Effector memory CD4-positive, alpha-beta T cell (primary cell): ENCODE data around the gene UXS1.
A peak's percentile ranks its signal among the peaks of the same experiment; 100 is the strongest.

ENCODE experiments used
- DNase-seq, 3 donors: peaks; one replicate each; pipeline ENCODE4 v3.0.0-alpha.2; 2020
- H3K27ac ChIP-seq: 2 replicates; pipeline ENCODE4 v1.7.0; 2013; ENCODE audit warnings: mild to moderate bottlenecking, low read length, moderate library complexity; ENCODE audit not compliant: insufficient read depth, poor library complexity, severe bottlenecking
- H3K27me3 ChIP-seq: replicated peaks from 2 replicates; pipeline ENCODE4 v1.7.0; 2013; ENCODE audit warnings: mild to moderate bottlenecking, low read length; ENCODE audit not compliant: insufficient read depth, control insufficient read depth, poor library complexity, severe bottlenecking
- H3K36me3 ChIP-seq: 2 replicates; pipeline ENCODE4 v1.7.0; 2013; ENCODE audit warnings: mild to moderate bottlenecking, low read length, moderate library complexity; ENCODE audit not compliant: control insufficient read depth, insufficient read depth
- H3K4me1 ChIP-seq: 2 replicates; pipeline ENCODE4 v1.7.0; 2013; ENCODE audit warnings: low read length, mild to moderate bottlenecking; ENCODE audit not compliant: control insufficient read depth, insufficient read depth, poor library complexity, severe bottlenecking
- H3K4me3 ChIP-seq: 2 replicates; pipeline ENCODE4 v1.7.0; 2013; ENCODE audit warnings: low read length, low read depth, mild to moderate bottlenecking; ENCODE audit not compliant: insufficient read depth, poor library complexity, severe bottlenecking
- H3K9me3 ChIP-seq: 2 replicates; pipeline ENCODE4 v1.7.0; 2013; ENCODE audit warnings: mild to moderate bottlenecking, low read length, moderate library complexity; ENCODE audit not compliant: control insufficient read depth

The UXS1 gene

DNA sequence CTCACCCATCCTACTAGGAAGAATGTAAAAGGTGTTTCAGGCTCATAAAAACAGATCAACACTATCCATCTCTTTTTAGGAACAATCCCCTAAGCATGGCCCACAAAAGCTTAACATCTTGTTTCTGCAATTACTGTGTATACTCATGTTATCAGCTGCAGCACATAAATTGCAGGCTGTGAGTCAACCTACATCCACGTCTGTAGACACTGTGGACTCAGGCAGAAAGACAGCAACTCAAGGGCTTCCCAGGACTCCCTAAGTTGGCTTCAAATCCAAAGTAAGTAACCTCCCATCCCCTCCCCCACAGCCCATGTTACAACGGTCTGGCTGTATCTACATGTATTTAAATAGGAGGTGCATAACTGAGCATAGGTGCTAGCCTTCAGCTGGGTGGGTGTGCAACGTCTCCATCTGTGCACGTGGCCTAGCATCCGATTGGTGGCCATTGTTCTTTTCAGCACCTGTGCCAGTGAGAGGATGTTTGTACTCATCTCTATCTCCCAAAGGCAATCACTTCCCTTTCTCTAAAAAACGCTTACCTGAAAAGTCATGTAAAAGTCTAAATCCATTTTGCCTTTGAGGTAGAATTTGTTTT lies 30.1 kb downstream of the UXS1 start:
- Histone ChIP-seq H3K27me3 (no peaks in the 10 kb centered on the region), H3K4me1 (peaks cover 34% of the 10 kb centered on the region), H3K4me3 (no peak overlapping the region), H3K27ac (peak overlapping the region; percentile 26), H3K9me3 (no peaks in the 10 kb centered on the region), H3K36me3 (no peaks in the 10 kb centered on the region)
- no peak for DNase-seq

DNA sequence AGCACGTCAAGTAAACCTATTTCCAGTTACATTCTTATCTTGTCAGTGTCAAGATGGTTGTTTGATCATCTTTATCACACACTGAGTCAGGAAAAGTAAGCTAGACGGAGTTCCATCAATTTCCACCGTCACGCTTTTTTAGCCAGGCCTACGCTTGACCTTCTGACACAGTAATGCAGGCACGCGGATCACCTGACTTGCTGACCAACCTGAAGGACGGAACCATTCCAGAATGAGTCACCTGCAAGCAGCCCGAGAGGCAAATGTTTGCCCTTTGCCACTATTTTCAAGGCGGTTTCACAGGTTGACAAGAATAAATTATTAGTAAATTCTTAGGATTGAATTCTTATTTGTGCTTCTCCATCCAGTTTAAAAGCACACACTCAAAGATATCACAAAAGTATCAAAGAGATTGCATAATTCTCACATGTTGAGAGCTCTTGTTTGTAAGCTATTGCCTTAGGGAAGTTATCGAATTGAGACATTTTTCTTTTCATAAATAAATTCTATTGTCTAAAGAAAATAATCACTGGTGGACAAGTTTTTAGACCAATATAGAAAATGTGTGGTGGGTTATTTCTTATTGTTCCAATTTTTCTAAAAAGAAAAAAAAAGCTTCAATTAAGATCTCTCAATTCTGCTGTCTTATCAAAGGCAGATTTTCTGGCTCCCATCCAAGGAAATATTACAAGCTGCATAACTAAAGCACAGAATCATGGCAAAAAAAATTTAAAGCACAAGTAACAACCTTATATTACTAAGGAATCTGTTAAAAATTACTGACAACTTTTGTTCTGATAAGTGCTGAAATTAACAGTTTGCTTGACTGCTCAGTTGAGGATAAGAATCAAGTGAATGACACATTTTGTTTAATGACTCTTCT lies 31.9 kb downstream of the UXS1 start:
- Histone ChIP-seq H3K4me1 (peaks cover 39% of the 10 kb centered on the region), H3K27ac (no peak overlapping the region), H3K9me3 (no peaks in the 10 kb centered on the region), H3K4me3 (no peak overlapping the region), H3K27me3 (no peaks in the 10 kb centered on the region), H3K36me3 (no peaks in the 10 kb centered on the region)
- no peak for DNase-seq

DNA sequence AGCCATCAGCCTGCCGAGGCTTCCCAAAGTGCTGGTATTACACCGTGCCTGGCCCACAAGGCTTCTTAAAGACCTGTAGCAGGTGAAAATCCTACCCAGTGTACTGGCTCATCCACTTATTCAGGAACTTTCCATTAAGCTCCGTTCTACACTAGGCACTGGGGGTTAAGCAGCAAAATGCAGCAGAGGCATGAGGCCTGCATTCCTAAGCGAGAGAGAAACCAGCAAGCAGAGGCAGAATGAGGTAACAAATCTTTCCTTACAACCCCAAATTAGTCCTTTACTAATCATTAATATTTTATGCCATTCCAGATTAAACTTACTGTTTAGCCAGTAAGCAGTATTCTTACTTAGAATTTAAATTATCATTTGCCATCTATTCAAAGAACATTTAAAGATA lies 32.8 kb downstream of the UXS1 start:
- no peaks in the 10 kb centered on the region for H3K27me3 ChIP-seq
- H3K9me3 ChIP-seq: no peaks in the 10 kb centered on the region
- H3K4me3 ChIP-seq: peak overlapping the region; percentile 56
- H3K36me3 ChIP-seq: no peaks in the 10 kb centered on the region
- peaks cover 46% of the 10 kb centered on the region for H3K4me1 ChIP-seq
- no peak for DNase-seq
- H3K27ac ChIP-seq: peak overlapping the region; percentile 85

DNA sequence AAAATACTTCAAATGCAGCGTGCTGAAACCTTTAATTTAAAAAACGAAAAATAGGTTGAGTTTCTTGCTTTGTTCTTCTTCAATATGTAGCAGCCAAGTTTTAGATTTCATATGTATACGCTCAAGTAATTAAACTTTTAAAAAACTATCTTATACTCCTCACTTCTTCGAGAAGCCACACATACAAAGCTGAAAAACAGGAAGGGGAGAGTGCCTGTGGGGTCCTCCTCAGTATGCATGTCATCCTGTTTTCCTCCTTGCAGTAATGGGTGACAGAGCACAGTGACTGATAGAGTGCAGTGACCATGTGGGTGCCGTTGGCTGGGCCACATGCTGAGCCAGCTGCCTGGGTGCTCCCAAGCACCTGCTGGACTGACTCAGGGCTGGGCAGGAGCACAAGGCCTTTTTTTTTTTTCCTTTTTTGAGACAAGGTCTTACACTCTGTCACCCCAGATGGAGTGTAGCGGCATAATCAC lies 33.3 kb downstream of the UXS1 start:
- Histone ChIP-seq H3K36me3 (no peaks in the 10 kb centered on the region), H3K27me3 (no peaks in the 10 kb centered on the region), H3K4me3 (peak overlapping the region; percentile 56), H3K4me1 (peaks cover 49% of the 10 kb centered on the region), H3K27ac (peak overlapping the region; percentile 85), H3K9me3 (no peaks in the 10 kb centered on the region)
- DNase-seq: peak in 1 of 3 donors; percentile 34

DNA sequence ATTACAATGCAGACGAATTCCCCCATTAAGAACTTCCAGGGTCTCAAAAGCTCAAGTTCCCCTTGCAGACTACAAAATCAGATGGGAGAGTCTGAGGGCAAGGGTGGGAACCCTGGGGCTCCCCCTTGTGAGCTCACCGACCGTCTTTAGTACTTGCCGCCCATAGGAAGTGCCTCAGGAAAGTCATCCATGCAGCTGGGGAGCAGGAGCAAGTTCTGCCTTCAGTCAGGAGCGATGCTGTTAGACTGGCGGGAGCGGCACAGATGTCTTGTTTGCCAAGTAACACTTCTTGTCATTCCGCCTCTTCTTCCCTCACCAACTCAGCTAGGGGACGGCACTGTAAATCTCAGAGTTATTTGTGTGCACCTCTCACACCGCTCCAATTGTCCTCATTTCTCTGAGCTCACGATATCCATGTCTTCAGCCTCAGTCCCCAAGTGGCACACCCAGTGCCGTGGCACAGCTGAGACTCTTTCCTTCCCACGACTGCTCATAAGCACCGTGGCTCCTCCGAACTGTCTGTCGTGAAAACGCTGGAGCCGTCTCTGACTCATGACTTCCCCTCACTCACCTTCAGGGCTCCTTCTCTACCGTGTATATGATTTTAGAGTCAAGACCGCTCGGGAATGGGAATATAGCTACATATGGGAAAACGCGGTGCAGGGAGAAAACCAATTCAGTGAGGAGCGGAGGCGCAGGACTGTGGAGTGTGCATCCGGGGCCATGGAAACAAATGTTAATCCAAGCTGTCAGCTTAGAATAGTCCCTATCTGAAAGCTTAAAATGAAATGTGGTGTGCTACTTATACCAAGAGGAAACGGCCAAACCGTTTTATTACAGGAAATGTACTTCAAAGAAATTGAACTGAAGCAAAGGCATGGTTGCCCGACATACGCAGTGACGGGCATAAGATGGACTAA lies 34.0 kb downstream of the UXS1 start:
- peak overlapping the region; percentile 85 for H3K27ac ChIP-seq
- H3K4me3 ChIP-seq: peak overlapping the region; percentile 56
- peaks cover 7% of the 10 kb centered on the region for H3K36me3 ChIP-seq
- H3K4me1 ChIP-seq: peaks cover 53% of the 10 kb centered on the region
- H3K9me3 ChIP-seq: no peaks in the 10 kb centered on the region
- DNase-seq: peak; percentile 31 to 62 (median 32)
- no peaks in the 10 kb centered on the region for H3K27me3 ChIP-seq

DNA sequence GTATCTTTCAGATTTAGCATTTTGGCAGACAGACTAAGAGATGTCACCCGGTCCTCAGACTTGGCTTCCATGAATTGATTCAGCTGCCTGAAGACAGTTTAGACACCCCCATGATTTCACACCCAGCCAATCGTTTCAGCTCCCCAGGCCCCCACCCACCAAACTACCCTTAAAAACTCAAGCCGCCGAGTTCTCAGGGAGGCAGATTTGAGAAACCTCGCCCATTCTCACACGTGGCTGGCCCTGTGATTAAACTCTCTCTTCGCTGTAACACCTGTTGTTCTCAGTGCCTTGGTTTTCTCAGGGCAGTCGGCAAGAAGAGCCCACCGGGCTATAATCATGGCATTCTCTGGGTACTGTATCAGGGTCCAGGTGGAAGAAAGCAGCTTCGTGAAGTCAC lies 35.2 kb downstream of the UXS1 start:
- H3K4me3 ChIP-seq: peak overlapping the region; percentile 56
- peaks cover 47% of the 10 kb centered on the region for H3K4me1 ChIP-seq
- H3K27ac ChIP-seq: peak overlapping the region; percentile 85
- H3K36me3 ChIP-seq: peaks cover 18% of the 10 kb centered on the region
- peak in 2 of 3 donors; percentile 19 to 52 for DNase-seq
- peaks cover 7% of the 10 kb centered on the region for H3K9me3 ChIP-seq
- H3K27me3 ChIP-seq: no peaks in the 10 kb centered on the region

DNA sequence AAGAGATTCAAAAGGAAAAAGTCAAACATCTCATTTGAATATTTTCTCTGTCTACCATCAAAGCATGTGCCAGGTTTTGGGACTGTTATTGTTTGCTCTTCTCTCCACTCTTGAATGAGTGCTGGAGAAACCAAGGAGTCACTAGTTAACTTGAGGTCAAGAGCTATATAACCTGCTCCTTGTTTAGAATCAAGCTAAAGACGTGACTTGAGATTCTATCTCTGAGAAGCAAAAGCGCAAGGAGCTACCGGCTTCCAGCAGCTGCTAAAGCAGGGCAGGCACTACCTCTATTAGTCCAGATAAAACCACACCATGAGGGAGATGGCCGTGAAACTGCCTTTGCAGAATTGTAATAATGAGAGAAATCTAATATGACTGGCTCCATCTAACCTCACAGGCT lies 36.0 kb downstream of the UXS1 start:
- Histone ChIP-seq H3K9me3 (peaks cover 7% of the 10 kb centered on the region), H3K27ac (peak overlapping the region; percentile 85), H3K4me1 (peaks cover 47% of the 10 kb centered on the region), H3K36me3 (peaks cover 20% of the 10 kb centered on the region), H3K4me3 (peak overlapping the region; percentile 56), H3K27me3 (no peaks in the 10 kb centered on the region)
- no peak for DNase-seq

DNA sequence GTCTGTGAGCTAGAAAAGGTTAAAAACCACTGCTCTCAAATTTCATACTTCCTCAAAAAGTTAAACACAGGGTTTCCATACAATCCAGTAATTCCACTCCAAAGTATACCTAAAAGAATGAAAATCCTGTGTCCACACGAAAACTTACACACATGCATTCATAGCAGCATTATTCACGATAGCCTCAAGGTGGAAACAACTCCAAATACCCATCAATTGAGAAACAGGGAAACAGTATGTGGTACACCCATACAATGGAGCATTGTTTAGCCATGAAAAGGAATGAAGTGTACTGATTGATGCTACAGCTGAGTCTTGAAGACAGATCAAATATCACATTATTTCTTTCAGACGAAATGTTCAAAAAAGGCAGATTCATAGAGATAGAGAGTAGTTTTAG lies 36.7 kb downstream of the UXS1 start:
- H3K9me3 ChIP-seq: peaks cover 7% of the 10 kb centered on the region
- peak overlapping the region; percentile 56 for H3K4me3 ChIP-seq
- DNase-seq: no peak
- peaks cover 47% of the 10 kb centered on the region for H3K4me1 ChIP-seq
- peaks cover 21% of the 10 kb centered on the region for H3K36me3 ChIP-seq
- H3K27ac ChIP-seq: peak overlapping the region; percentile 85
- H3K27me3 ChIP-seq: no peaks in the 10 kb centered on the region

DNA sequence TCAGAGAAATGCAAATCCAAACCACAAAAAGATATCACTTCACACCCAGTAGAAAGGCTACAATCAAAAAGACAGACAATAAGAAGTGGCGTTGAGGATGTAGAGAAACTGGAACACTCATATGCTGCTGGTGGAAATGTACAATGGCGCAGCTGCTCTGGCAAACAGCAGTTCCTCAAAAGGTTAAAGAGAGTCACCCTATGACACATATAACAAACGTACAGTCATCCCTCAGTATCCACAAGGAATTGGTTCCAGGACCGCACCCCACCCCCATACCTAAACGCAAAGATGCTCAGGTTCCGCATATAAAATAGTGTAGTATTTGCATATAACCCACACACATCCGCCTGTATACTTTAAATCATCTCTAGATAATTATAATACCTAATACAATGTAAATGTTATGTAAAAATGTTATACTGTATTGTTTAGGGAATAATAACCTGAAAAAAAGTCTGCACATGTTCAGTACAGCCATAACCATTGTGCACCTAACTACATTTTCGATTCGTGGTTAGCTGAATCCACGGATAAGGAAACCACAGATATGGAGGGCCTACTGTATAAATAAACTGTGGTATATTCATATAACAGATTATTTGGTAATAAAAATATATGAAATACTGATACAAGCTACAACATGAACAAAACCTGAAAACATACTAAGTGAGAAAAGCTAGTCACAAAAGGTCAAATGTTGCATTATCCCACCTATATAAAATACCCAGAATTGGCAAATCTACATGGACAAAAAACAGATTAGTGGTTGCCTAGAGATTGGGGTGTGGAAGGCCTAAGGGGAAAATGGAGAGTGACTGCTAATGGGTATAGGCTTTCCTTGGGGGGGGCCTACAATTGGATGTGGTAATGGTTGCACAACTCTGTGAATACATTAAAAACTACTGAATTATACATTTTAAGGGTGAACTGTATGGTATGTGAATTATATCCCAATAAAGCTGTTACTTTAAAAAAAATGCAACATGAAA lies 37.5 kb downstream of the UXS1 start:
- Histone ChIP-seq H3K27ac (no peak overlapping the region), H3K27me3 (no peaks in the 10 kb centered on the region), H3K4me1 (peaks cover 40% of the 10 kb centered on the region), H3K9me3 (peaks cover 7% of the 10 kb centered on the region), H3K36me3 (peaks cover 24% of the 10 kb centered on the region), H3K4me3 (no peak overlapping the region)
- no peak for DNase-seq
